ENCODE data around the gene NBAS.

Gene NBAS

GRCh38 chr2:15560988-15561573, at the start of gene NBAS:
TSS of gene NBAS (minus strand) at chr2:15561334. CDS start at chr2:15561304, 30 bp downstream.
- peak; percentile 39 for DNase-seq (ENCODE audit: low read depth, low spot score)
- H3K27ac ChIP-seq = peak within 1 kb of the TSS; percentile 56

DNA sequence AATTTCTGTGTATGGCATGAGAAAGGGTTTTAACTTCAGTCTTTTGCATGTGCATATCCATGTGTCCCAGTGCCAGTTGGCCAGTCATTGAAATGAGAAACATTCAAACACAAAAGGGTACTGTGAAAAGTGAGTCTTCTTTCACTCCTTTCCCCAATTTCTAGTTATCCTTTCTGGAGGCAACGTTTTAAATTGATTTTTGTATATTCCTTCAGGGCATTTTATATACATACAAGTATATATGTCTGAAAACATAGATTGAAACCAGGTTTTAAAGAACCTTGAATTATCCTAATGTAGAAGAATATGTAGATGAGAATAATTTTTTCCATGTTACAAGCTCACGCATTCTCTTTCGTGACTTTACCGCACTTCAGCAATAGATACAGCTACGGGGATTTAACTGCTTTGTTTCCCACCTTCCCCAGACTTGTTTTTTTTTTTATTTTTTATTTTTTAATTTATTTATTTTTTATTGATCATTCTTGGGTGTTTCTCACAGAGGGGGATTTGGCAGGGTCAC, 49.4 kb upstream of the NBAS start:
- DNase-seq (ENCODE audit: low read depth, low spot score) = no peak
- no peak overlapping the region for H3K27ac ChIP-seq

GRCh38 chr2:15609341-15610042, 48.4 kb upstream of the NBAS start:
- H3K27ac ChIP-seq = no peak overlapping the region
- no peak for DNase-seq (ENCODE audit: low read depth, low spot score)

DNA sequence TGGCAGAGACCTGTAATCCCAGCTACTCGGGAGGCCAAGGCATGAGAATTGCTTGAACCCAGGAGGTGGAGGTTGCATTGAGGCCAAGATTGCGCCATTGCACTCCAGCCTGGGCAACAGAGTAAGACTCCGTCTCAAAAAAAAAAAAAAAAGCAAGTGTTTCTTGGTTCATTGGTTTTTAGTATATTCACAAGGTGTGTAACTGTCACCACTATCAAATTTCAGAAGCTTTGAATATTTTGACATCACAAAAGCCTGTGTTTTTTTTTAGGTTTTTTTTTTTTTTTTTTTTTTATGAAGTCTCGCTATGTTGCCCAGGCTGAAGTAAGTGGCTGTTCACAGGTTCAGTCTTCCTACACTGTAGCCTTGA, 47.2 kb upstream of the NBAS start:
- H3K27ac ChIP-seq = no peak overlapping the region
- no peak for DNase-seq (ENCODE audit: low read depth, low spot score)

DNA sequence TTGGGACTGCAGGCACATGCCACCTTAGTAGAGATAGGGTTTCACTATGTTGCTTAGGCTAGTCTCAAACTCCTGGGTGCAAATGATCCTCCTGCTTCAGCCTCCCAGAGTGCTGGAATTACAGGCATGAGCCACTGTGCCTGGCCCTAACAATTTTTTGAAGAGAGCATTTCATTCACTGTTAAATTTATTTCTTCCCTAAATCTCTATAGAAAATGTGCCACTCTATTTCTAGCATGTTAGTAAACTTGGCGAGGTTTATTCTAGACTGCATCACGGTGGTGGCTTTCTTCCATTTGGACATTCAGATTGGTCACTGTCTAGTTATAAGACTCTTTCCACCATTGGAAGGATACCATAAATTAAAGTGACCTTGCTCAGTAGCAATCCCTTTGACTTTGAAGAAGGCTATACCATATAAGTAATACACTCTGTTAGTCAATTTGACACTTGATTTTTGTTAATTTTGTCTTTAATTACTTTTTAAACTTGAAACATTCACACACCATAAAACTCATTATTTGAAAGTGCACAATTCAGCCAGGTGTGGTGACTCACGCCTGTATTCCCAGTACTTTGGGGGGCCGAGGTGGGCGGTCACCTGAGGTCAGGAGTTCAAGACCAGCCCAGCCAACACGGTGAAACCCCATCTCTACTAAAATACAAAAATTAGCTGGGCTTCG, 46.7 kb upstream of the NBAS start:
- no peak overlapping the region for H3K27ac ChIP-seq
- DNase-seq (ENCODE audit: low read depth, low spot score) = no peak

GRCh38 chr2:15606481-15607441, 45.6 kb upstream of the NBAS start:
- no peak overlapping the region for H3K27ac ChIP-seq
- DNase-seq (ENCODE audit: low read depth, low spot score) = no peak

- H3K27ac ChIP-seq = no peak overlapping the region
- no peak for DNase-seq (ENCODE audit: low read depth, low spot score)
Measured at GRCh38 chr2:15605721-15606120, 44.6 kb upstream of the NBAS start.

DNA sequence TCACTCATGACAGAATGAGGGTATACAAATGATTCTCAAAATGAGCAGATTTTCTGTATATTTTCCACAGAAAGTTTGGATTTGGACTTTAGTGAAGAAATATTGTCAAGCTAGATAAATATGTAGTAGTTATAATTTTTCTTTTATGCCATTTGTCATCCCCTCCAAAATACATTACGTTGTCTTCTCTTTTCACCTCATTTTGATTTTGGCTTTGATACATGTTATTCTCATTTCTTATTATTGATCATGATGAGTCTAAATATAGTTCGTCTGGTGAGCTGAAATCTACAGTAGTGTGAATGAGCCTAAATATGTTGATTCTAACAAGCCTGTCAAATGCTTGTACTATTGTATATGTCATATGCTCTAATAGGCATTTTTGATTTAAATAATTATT, 42.8 kb upstream of the NBAS start:
- no peak for DNase-seq (ENCODE audit: low read depth, low spot score)
- H3K27ac ChIP-seq = no peak overlapping the region

- DNase-seq (ENCODE audit: low read depth, low spot score) = no peak
- no peak overlapping the region for H3K27ac ChIP-seq
Measured at GRCh38 chr2:15603044-15603765, 42.1 kb upstream of the NBAS start.

DNA sequence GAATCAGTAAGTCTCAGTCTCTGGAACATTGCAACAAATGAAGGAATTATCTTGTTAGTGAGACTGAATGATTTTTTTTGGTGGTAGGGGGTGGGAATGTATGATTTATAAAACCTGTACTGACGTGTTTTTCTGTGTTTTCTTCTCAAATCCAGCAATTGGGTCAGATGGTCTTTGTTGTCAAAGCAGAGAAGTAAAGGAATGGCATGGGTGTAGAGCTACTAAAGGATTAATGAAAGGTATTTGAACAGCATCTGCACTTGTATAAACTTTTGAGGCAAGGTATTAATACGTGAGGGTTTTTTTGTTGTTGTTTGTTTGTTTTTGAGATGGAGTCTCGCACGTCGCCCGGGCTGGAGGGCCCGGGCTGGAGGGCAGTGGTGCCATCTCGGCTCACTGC, 41.3 kb upstream of the NBAS start:
- no peak for DNase-seq (ENCODE audit: low read depth, low spot score)
- H3K27ac ChIP-seq = no peak overlapping the region

DNA sequence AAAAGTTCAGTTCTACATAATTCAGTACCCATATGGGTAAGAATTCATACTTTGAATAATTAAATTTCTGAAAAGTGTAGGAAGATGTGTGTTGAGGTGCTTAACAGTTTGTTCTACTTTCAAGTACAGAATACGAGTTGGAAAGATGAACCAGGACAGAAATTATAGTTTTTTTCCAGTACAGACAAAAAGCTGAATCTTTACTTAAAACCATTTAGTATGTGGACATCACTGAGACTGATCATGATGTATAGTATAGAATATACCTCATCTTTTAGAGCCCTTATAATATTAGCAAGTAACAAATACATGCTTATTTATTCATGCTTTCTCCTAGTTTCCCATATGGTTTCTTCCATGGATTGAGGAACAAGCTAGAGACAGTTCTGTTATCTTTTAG, 40.5 kb upstream of the NBAS start:
- no peak overlapping the region for H3K27ac ChIP-seq
- DNase-seq (ENCODE audit: low read depth, low spot score) = no peak

DNA sequence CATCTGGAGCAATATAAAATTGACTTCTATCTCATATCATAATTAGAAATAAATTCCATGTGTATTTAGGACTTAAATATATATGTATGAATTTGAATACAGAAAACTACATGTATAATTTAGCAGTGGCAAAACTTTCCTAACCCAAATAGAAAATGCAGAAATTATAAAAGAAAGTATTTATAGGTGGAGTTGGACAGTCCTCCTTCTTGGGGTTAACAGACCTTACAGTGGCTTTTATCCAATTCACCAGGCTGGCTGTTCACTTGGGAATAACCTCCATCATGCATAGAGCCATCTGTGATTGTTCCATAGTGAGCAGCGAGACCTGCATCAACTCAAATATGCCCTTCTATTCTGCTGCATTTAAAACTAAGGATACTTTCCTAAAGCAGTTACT, 38.9 kb upstream of the NBAS start:
- no peak overlapping the region for H3K27ac ChIP-seq
- DNase-seq (ENCODE audit: low read depth, low spot score) = no peak

- no peak overlapping the region for H3K27ac ChIP-seq
- no peak for DNase-seq (ENCODE audit: low read depth, low spot score)
Measured at GRCh38 chr2:15596968-15597367, 35.8 kb upstream of the NBAS start.

GRCh38 chr2:15596350-15596749, 35.2 kb upstream of the NBAS start:
- no peak overlapping the region for H3K27ac ChIP-seq

DNA sequence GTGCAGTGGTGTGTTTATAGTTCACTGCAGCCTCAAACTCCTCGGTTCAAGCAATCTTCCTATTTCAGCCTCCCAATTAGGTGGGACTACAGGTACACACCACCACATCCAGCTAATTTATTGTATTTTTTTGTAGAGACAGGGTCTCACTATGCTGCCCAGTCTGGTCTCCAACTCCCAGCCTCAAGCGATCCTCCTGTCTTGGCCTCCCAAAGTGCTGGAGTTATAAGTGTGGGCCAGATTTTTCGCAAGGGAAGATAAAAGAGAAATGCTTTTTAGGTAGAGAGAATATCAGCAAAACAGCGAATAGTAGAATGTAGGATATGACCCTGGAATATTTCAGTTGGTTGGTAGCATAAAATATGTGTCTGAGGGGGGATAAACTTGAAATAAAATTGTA, 34.8 kb upstream of the NBAS start:
- no peak for DNase-seq (ENCODE audit: low read depth, low spot score)
- H3K27ac ChIP-seq = no peak overlapping the region

More at GRCh38 chr2:15596350-15596749, 35.2 kb upstream of the NBAS start:
- DNase-seq (ENCODE audit: low read depth, low spot score) = no peak

DNA sequence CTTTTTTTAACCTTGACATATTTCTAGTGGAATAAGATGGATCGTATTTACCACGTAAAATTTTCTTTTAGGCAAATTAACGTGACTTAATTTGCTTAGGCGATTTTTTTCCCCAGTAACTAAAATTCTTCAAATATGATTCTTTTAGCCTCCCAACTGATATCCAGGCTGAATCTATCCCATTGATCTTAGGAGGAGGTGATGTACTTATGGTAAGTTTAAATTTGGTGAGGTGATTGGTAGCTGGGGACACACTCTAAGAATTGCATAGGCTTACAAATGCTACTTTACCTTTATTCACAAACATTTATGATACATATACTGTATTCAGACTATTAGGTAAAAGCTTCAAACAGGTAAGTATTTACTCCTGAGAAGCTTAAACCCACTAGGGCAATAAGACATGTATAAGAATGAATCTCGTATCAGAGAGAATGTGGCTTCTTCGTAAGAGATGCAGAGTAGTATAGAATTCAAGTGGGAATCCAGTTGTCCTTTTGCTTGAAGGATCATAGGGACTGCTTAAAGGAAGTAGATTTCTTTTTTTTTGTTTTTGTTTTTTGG, 34.3 kb upstream of the NBAS start:
- DNase-seq (ENCODE audit: low read depth, low spot score) = no peak
- H3K27ac ChIP-seq = no peak overlapping the region

DNA sequence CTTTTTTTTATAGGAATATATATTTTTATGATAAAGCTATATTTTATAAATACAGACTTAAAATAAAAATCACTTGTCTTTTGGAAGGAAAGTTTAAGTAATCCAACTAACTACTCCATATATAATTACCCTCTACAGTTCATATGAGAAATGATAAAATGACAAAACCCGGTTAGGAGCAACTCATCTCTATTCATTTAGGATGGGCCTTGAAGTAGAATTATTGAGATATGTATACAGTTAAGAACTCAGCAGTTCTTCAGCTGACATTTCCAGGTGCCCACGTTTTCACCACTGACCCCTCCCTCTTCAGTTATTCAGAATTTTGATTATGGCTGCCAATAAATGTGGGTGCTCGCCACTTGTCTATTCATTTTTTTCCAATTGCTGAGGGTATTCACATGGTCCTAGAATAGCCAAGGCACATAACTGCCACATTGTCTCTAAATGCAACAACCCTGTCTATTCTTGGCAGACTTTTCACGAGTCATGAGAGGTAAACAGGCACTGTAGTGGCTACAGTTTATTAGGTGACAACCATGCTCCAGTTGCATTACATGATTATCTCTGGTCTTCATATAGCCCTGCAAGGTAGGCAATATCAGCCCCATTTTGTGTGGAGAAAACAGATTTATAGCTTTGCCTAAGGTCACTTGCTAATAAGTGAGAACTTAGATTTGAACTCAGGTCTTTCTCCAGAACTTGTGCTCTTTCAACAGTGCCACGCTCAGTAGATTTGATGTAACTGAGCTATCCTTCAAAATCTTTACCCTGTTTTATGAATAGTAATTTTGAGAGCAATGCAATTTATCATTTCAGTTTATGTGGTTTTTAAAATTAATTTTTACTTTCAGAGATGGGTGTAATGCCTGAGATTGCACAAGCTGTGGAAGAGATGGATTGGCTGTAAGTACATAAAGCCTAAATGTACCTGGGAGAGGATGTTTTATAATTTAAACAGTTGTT, 33.4 kb upstream of the NBAS start:
- no peak for DNase-seq (ENCODE audit: low read depth, low spot score)
- no peak overlapping the region for H3K27ac ChIP-seq

DNA sequence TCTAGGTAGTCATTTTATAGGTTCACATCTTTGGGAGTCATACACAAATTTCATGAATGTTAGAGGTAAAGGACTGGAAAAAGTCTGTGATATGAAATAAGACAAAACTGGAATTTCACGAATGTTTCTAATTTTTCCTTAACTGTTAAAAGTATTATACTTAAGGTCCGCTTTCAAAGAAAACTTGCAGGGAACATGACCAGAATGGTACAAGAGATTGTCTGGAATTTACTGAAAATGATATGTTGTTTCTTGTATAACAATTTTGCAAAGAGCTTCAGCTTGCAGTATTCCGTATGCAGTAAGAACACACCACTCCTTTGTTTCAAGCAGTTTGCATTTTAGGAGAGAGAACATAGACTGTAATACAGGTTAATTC, 32.2 kb upstream of the NBAS start:
- DNase-seq (ENCODE audit: low read depth, low spot score) = no peak
- H3K27ac ChIP-seq = no peak overlapping the region
